Measurements from ENCODE around the gene GGA2.

GRCh38 chr16:23509441-23509754 is 896 bp downstream of the GGA2 start:
- TF ChIP-seq CTCF (conservative IDR thresholded peaks at IDR 0.05) (no peak), EZH2 (IDR thresholded peaks at IDR 0.05; ENCODE audit: low read depth) (no peak)
